Stomach (tissue), 9 donors: ENCODE data around the gene DOCK11. TPM values are rescaled to one million over a fixed set of nuclear protein-coding genes. Genes with fewer than 3 reads are reported as not detected.
"Not testable (repeated sequence)": the region's sequence is repeated elsewhere in the genome, so short reads cannot be mapped to it uniquely, and the experiment has no call there.

ENCODE experiments used
- DNase-seq, 2 donors: peaks; one replicate each; pipeline versions ENCODE4 v3.0.0 to v3.0.0-alpha.2; 2013 to 2019
- H3K27ac ChIP-seq, 5 donors: fragments of 200-600 bp in 4 of 5; sonication (generic) in 4 of 5; one replicate each; pipeline ENCODE4 v1.5.1; 2013 to 2019; ENCODE audit warnings: mild to moderate bottlenecking in 1 of 5, moderate library complexity in 1 of 5
- H3K27me3 ChIP-seq, 3 donors: fragments of 200-600 bp; sonication (generic); one replicate each; pipeline ENCODE4 v1.5.1; 2017 to 2019; ENCODE audit warnings: mixed run types in 1 of 3
- H3K36me3 ChIP-seq, 4 donors: fragments of 200-600 bp; sonication (generic); 1 replicate in 3 of 4; 2 replicates in 1 of 4; pipeline ENCODE4 v1.5.1; 2016 to 2019
- H3K4me1 ChIP-seq, 4 donors: fragments of 200-600 bp; sonication (generic); one replicate each; pipeline ENCODE4 v1.5.1; 2016 to 2019
- H3K4me3 ChIP-seq, 4 donors: fragments of 200-600 bp; sonication (generic) in 3 of 4; one replicate each; pipeline ENCODE4 v1.5.1; 2016 to 2019; ENCODE audit warnings: mild to moderate bottlenecking in 1 of 4
- H3K9me3 ChIP-seq, 4 donors: fragments of 200-600 bp; sonication (generic); one replicate each; pipeline ENCODE4 v1.5.1; 2016 to 2019
- CTCF ChIP-seq, 7 experiments: fragments of 450-650 bp in 4 of 7; fragments of 200-600 bp in 3 of 7; sonication (generic) in 3 of 7; IDR thresholded peaks; one replicate each; pipeline ENCODE4 v1.5.1; 2016 to 2019; ENCODE audit warnings: antibody characterized with exemption in 7 of 7, control low read depth in 2 of 7, mild to moderate bottlenecking in 1 of 7
- EP300 ChIP-seq: sonication (generic); formaldehyde crosslinking; IDR thresholded peaks from one replicate; pipeline ENCODE4 v1.6.1; 2017; ENCODE audit warnings: antibody characterized with exemption
- POLR2A ChIP-seq, 4 donors: fragments of 450-650 bp; IDR thresholded peaks; one replicate each; pipeline ENCODE4 v1.6.1; 2016; ENCODE audit warnings: antibody characterized with exemption in 4 of 4, control low read depth in 2 of 4, mild to moderate bottlenecking in 1 of 4, moderate library complexity in 1 of 4
- POLR2AphosphoS5 ChIP-seq, 3 donors: sonication (generic); formaldehyde crosslinking; IDR thresholded peaks; one replicate each; pipeline ENCODE4 v1.6.1; 2016; ENCODE audit warnings: antibody characterized with exemption in 3 of 3
- WGBS, 5 donors: extraction: QIAGEN DNeasy Blood & Tissue Kit in 3 of 5; methylation state at CpG; one replicate each; pipeline versions ENCODE4 v1.1.5 to v1.1.7; 2013 to 2018; 5-methylcytosine and 5-hydroxymethylcytosine counted together
- intact Hi-C: fragments of 100-400 bp; cut with DNase I; formaldehyde crosslinking; loops from one replicate; pipeline ENCODE4 v1.15.1; 2023; ENCODE audit warnings: low total_unique reads
- polyA plus RNA-seq, 3 donors: library from polyadenylated mRNA; stranded (reverse); fragments of 200-250 nt; gene quantifications; one replicate each; pipeline ENCODE4 v1.2.3, GENCODE V29; 2013
- total RNA-seq, 5 donors: library from RNA; depleted of rRNA; stranded (reverse); fragments of >200 nt; gene quantifications; one replicate each; pipeline versions ENCODE4 v1.1.0 to v1.2.3, GENCODE V29; 2014 to 2016
- donor health status: healthy with polysubstance abuse.
- donor health status: Bipolar disorder and iron deficiency.
- donor health status: healthy.

DOCK11 gene
- total and polyA plus RNA-seq, 8 donors, result 3.5 to 34.0 (median 6.2) TPM

- H3K4me1 ChIP-seq, result no peaks in the 10 kb centered on the region
- no peak overlapping the region for H3K4me3 ChIP-seq
- no peaks in the 10 kb centered on the region for H3K9me3 ChIP-seq
- 75 to 89% (median 80%) methylated on average over 1 of the region's 1 CpG for WGBS, 5 donors
- H3K27me3 ChIP-seq, result no peaks in the 10 kb centered on the region
- no peak for DNase-seq
- H3K36me3 ChIP-seq, result no peaks in the 10 kb centered on the region
- intact Hi-C loops, result no loop called here
- H3K27ac ChIP-seq, result no peak overlapping the region
- TF ChIP-seq EP300 (no peak), POLR2AphosphoS5 (IDR thresholded peaks at IDR 0.05) (no peak), CTCF (IDR thresholded peaks at IDR 0.05) (no peak), POLR2A (IDR thresholded peaks at IDR 0.05) (no peak)
Measured at GRCh38 chrX:118480172-118480571, 15.4 kb upstream of the DOCK11 start.

GRCh38 chrX:118482384-118482783, 13.2 kb upstream of the DOCK11 start:
- 84 to 100% (median 91%) methylated on average over 4 of the region's 4 CpGs for WGBS, 5 donors
- H3K4me1 ChIP-seq, intact Hi-C loops, H3K27ac ChIP-seq, DNase-seq, H3K4me3 ChIP-seq, H3K36me3 ChIP-seq, H3K27me3 ChIP-seq, H3K9me3 ChIP-seq: not testable (repeated sequence)

GRCh38 chrX:118484216-118484903, 11.3 kb upstream of the DOCK11 start:
- Histone ChIP-seq H3K4me1 (no peaks in the 10 kb centered on the region), H3K27ac (peak overlapping the region in 1 of 5 donors; percentile 22), H3K27me3 (no peaks in the 10 kb centered on the region), H3K9me3 (no peaks in the 10 kb centered on the region), H3K4me3 (no peak overlapping the region), H3K36me3 (no peaks in the 10 kb centered on the region)
- DNase-seq, result peak in 1 of 2 donors; percentile 36
- no peak for TF ChIP-seq CTCF (IDR thresholded peaks at IDR 0.05)
- no peak for TF ChIP-seq POLR2AphosphoS5 (IDR thresholded peaks at IDR 0.05)
- TF ChIP-seq POLR2A (IDR thresholded peaks at IDR 0.05), result no peak
- no peak for TF ChIP-seq EP300
- 31 to 67% (median 55%) methylated on average over 9 of the region's 9 CpGs for WGBS, 5 donors
- intact Hi-C loops, result no loop called here

GRCh38 chrX:118486693-118487092, 8.9 kb upstream of the DOCK11 start:
- H3K27me3 ChIP-seq, H3K4me3 ChIP-seq, H3K27ac ChIP-seq, H3K4me1 ChIP-seq, H3K9me3 ChIP-seq, intact Hi-C loops, DNase-seq, H3K36me3 ChIP-seq: not testable (repeated sequence)
- 68 to 100% (median 88%) methylated on average over 1 of the region's 1 CpG for WGBS, 5 donors

GRCh38 chrX:118493016-118493415, 2.6 kb upstream of the DOCK11 start:
- no peaks in the 10 kb centered on the region for H3K27me3 ChIP-seq
- no peak overlapping the region for H3K27ac ChIP-seq
- WGBS, 5 donors, result 70 to 97% (median 92%) methylated on average over 3 of the region's 3 CpGs
- H3K9me3 ChIP-seq, result no peaks in the 10 kb centered on the region
- H3K4me1 ChIP-seq, result peaks cover 0 to 13% (median 9%) of the 10 kb centered on the region in 4 donors
- no peak for TF ChIP-seq POLR2AphosphoS5 (IDR thresholded peaks at IDR 0.05)
- no peak for TF ChIP-seq CTCF (IDR thresholded peaks at IDR 0.05)
- no peak for TF ChIP-seq POLR2A (IDR thresholded peaks at IDR 0.05)
- TF ChIP-seq EP300, result no peak
- intact Hi-C loops, result no loop called here
- DNase-seq, result no peak
- no peaks in the 10 kb centered on the region for H3K36me3 ChIP-seq
- H3K4me3 ChIP-seq, result no peak overlapping the region
